Natural killer cell (primary cell): ENCODE data around the gene CAND2. TPM values are rescaled to one million over a fixed set of nuclear protein-coding genes. Genes with fewer than 3 reads are reported as not detected.

Source experiments
- ATAC-seq, 3 donors: fragments of 150-1000 bp in 2 of 3; fragments of 200-7000 bp in 1 of 3; cut with Tn5 transposase; 1 replicate in 1 of 3; 2 replicates in 2 of 3; pipeline ENCODE4 v1.10.0; 2021; ENCODE audit warnings: mild to moderate bottlenecking in 2 of 3, moderate library complexity in 2 of 3
- DNase-seq, 2 donors: peaks; one replicate each; pipeline versions ENCODE4 v3.0.0 to v3.0.0-alpha.2; 2013 to 2021; ENCODE audit warnings: mixed read lengths in 1 of 2
- H3K27ac ChIP-seq: one replicate; pipeline ENCODE4 v1.5.1; 2013; ENCODE audit warnings: mild to moderate bottlenecking, low read length
- H3K27me3 ChIP-seq: one replicate; pipeline ENCODE4 v1.6.1; 2013; ENCODE audit warnings: low read length; ENCODE audit not compliant: control insufficient read depth, insufficient read depth
- H3K36me3 ChIP-seq: one replicate; pipeline ENCODE4 v1.6.1; 2013; ENCODE audit warnings: low read length; ENCODE audit not compliant: control insufficient read depth, insufficient read depth
- H3K4me1 ChIP-seq: one replicate; pipeline ENCODE4 v1.6.1; 2013; ENCODE audit warnings: low read length; ENCODE audit not compliant: control insufficient read depth, insufficient read depth
- H3K4me3 ChIP-seq: one replicate; pipeline ENCODE4 v1.5.1; 2013; ENCODE audit warnings: low read length
- H3K9me3 ChIP-seq: one replicate; pipeline ENCODE4 v1.6.1; 2013; ENCODE audit warnings: low read length; ENCODE audit not compliant: control insufficient read depth, insufficient read depth
- H3K27ac Mint-ChIP-seq, 2 donors: one replicate each; pipeline ENCODE4 v1.8.0; 2022; ENCODE audit warnings: mild to moderate bottlenecking in 2 of 2, mixed read lengths in 2 of 2, moderate library complexity in 1 of 2
- H3K27me3 Mint-ChIP-seq, 2 donors: one replicate each; pipeline ENCODE4 v1.8.0; 2022; ENCODE audit warnings: low read depth in 2 of 2, mixed read lengths in 2 of 2
- H3K36me3 Mint-ChIP-seq: one replicate; pipeline ENCODE4 v1.8.0; 2022; ENCODE audit warnings: mixed read lengths
- H3K4me1 Mint-ChIP-seq, 2 donors: one replicate each; pipeline ENCODE4 v1.8.0; 2022; ENCODE audit warnings: mixed read lengths in 2 of 2
- H3K4me3 Mint-ChIP-seq: one replicate; pipeline ENCODE4 v1.8.0; 2022; ENCODE audit warnings: mild to moderate bottlenecking, moderate library complexity, mixed read lengths
- H3K9me3 Mint-ChIP-seq, 2 donors: one replicate each; pipeline ENCODE4 v1.8.0; 2022; ENCODE audit warnings: mixed read lengths in 2 of 2
- CTCF ChIP-seq: fragments of 200-600 bp; IDR thresholded peaks from one replicate; pipeline ENCODE4 v1.8.0; 2022; ENCODE audit warnings: antibody characterized with exemption
- WGBS: methylation state at CpG from one replicate; pipeline ENCODE4 v1.1.7; 2013; ENCODE audit warnings: missing lambda C conversion rate; ENCODE audit not compliant: insufficient coverage; 5-methylcytosine and 5-hydroxymethylcytosine counted together
- intact Hi-C: fragments of 100-400 bp; cut with micrococcal nuclease; formaldehyde crosslinking; loops from one replicate; pipeline ENCODE4 v1.14.2; 2022
- total RNA-seq, 4 donors: library from RNA; stranded (reverse); fragments of 120-200 nt in 1 of 4; gene quantifications; one replicate each; pipeline versions ENCODE4 v1.2.3 to v1.2.4, GENCODE V29; 2013 to 2022

CAND2 gene
- total RNA-seq, 3 donors from 2014 or later (not counting 1 experiment from before 2014, with no cell fraction given): 0.52 to 1.3 (median 1.2) TPM

GRCh38 chr3:12771236-12771635, 25.2 kb upstream of the CAND2 start:
- intact Hi-C loops: no loop called here
- no peak for TF ChIP-seq CTCF
- H3K27me3 Mint-ChIP-seq: peaks cover 2 to 17% of the 10 kb centered on the region in 2 donors
- 88% methylated on average over 9 of the region's 9 CpGs for WGBS
- no peaks in the 10 kb centered on the region for H3K36me3 ChIP-seq
- no peaks in the 10 kb centered on the region for H3K4me1 Mint-ChIP-seq
- no peak overlapping the region for H3K27ac Mint-ChIP-seq
- no peaks in the 10 kb centered on the region for H3K36me3 Mint-ChIP-seq
- no peaks in the 10 kb centered on the region for H3K27me3 ChIP-seq
- H3K4me3 Mint-ChIP-seq: no peak overlapping the region
- no peaks in the 10 kb centered on the region for H3K4me1 ChIP-seq
- H3K9me3 Mint-ChIP-seq: no peaks in the 10 kb centered on the region
- DNase-seq: no peak
- no peak for ATAC-seq
- H3K9me3 ChIP-seq: peaks cover 4% of the 10 kb centered on the region
- no peak overlapping the region for H3K27ac ChIP-seq
- no peak overlapping the region for H3K4me3 ChIP-seq

GRCh38 chr3:12772462-12772861, 24.0 kb upstream of the CAND2 start:
- Mint-ChIP-seq H3K4me1 (no peaks in the 10 kb centered on the region), H3K9me3 (no peaks in the 10 kb centered on the region), H3K27ac (no peak overlapping the region), H3K36me3 (no peaks in the 10 kb centered on the region), H3K4me3 (no peak overlapping the region), H3K27me3 (peaks cover 2 to 10% of the 10 kb centered on the region in 2 donors)
- Histone ChIP-seq H3K4me1 (no peaks in the 10 kb centered on the region), H3K9me3 (peaks cover 4% of the 10 kb centered on the region), H3K36me3 (no peaks in the 10 kb centered on the region), H3K27me3 (no peaks in the 10 kb centered on the region), H3K4me3 (no peak overlapping the region), H3K27ac (no peak overlapping the region)
- TF ChIP-seq CTCF: no peak
- DNase-seq (no peak), ATAC-seq (no peak)
- intact Hi-C loops: no loop called here
- 100% methylated on average over 4 of the region's 5 CpGs for WGBS

GRCh38 chr3:12773030-12773709, 23.3 kb upstream of the CAND2 start:
- Histone ChIP-seq H3K27ac (no peak overlapping the region), H3K4me3 (no peak overlapping the region), H3K27me3 (no peaks in the 10 kb centered on the region), H3K4me1 (no peaks in the 10 kb centered on the region), H3K9me3 (peaks cover 4% of the 10 kb centered on the region), H3K36me3 (no peaks in the 10 kb centered on the region)
- Mint-ChIP-seq H3K36me3 (no peaks in the 10 kb centered on the region), H3K4me1 (no peaks in the 10 kb centered on the region), H3K27me3 (peaks cover 2 to 9% of the 10 kb centered on the region in 2 donors), H3K4me3 (no peak overlapping the region), H3K9me3 (no peaks in the 10 kb centered on the region), H3K27ac (no peak overlapping the region)
- DNase-seq (no peak), ATAC-seq (no peak)
- TF ChIP-seq CTCF: no peak
- intact Hi-C loops: no loop called here
- 54% methylated on average over 2 of the region's 2 CpGs for WGBS

GRCh38 chr3:12773710-12774086, 22.8 kb upstream of the CAND2 start:
- no peak for TF ChIP-seq CTCF
- H3K4me3 ChIP-seq: no peak overlapping the region
- no peaks in the 10 kb centered on the region for H3K4me1 ChIP-seq
- Mint-ChIP-seq H3K27ac (no peak overlapping the region), H3K4me3 (no peak overlapping the region), H3K9me3 (no peaks in the 10 kb centered on the region), H3K27me3 (peaks cover 2 to 9% of the 10 kb centered on the region in 2 donors), H3K36me3 (no peaks in the 10 kb centered on the region), H3K4me1 (no peaks in the 10 kb centered on the region)
- no peaks in the 10 kb centered on the region for H3K27me3 ChIP-seq
- H3K27ac ChIP-seq: no peak overlapping the region
- H3K36me3 ChIP-seq: no peaks in the 10 kb centered on the region
- ATAC-seq (no peak), DNase-seq (no peak)
- H3K9me3 ChIP-seq: peaks cover 4% of the 10 kb centered on the region
- WGBS: 94% methylated on average over 1 of the region's 1 CpG
- intact Hi-C loops: no loop called here
